ENCODE measurements around the gene CPPED1. TPM values are rescaled to one million over a fixed set of nuclear protein-coding genes. Genes with fewer than 3 reads are reported as not detected.

CPPED1 gene
- total RNA-seq, 1 experiment from 2014 or later = 34.9 TPM

DNA sequence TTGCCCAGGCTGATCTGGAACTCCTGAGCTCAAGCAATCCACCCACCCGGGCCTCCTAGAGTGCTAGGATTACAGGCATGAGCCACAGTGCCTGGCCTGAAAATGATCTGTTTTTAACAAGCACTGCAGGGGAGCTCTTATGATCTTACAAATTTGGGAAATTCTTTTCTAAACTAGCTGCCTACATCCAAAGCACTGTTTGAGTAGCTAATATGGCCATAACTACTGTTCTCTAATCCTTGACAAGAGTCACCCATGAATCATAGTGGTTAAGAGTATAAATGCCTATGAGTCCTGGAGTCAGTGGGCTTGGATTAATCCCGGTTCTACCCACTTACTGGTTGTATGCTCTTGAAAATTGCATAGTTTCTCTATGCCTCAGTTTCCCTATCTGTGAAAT, 1.4 kb upstream of the CPPED1 start:
- intact Hi-C loops (cut with micrococcal nuclease; ENCODE audit: unreplicated experiment) = no loop called here
- H3K36me3 Mint-ChIP-seq (ENCODE audit: insufficient read depth, unreplicated experiment) = peaks cover 5% of the 10 kb centered on the region
- no peaks in the 10 kb centered on the region for H3K27me3 Mint-ChIP-seq (ENCODE audit: insufficient read depth, unreplicated experiment)
- Histone ChIP-seq H3K4me1 (peaks cover 11% of the 10 kb centered on the region; the same call in 1 of the 2 replicates), H3K36me3 (ENCODE audit: control insufficient read depth, insufficient read depth, low read length) (no peaks in the 10 kb centered on the region), H3K27me3 (replicated peaks; ENCODE audit: control insufficient read depth, insufficient read depth, low read length) (no peaks in the 10 kb centered on the region), H3K4me3 (ENCODE audit: low read depth, low read length) (no peak overlapping the region), H3K9me3 (no peaks in the 10 kb centered on the region; the same call in 1 of the 2 replicates)
- no TSS peak for BruUV-seq (replicated peaks)
- H3K27ac Mint-ChIP-seq (ENCODE audit: unreplicated experiment) = no peak overlapping the region
- POLR2A ChIA-PET = no interaction called here
- DNase-seq = no peak
- TF ChIP-seq, protein P1, sequence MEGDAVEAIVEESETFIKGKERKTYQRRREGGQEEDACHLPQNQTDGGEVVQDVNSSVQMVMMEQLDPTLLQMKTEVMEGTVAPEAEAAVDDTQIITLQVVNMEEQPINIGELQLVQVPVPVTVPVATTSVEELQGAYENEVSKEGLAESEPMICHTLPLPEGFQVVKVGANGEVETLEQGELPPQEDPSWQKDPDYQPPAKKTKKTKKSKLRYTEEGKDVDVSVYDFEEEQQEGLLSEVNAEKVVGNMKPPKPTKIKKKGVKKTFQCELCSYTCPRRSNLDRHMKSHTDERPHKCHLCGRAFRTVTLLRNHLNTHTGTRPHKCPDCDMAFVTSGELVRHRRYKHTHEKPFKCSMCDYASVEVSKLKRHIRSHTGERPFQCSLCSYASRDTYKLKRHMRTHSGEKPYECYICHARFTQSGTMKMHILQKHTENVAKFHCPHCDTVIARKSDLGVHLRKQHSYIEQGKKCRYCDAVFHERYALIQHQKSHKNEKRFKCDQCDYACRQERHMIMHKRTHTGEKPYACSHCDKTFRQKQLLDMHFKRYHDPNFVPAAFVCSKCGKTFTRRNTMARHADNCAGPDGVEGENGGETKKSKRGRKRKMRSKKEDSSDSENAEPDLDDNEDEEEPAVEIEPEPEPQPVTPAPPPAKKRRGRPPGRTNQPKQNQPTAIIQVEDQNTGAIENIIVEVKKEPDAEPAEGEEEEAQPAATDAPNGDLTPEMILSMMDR (IDR thresholded peaks at IDR 0.05; ENCODE audit: insufficient read depth in 1 of 2, low read depth in 1 of 2, low read length in 1 of 2, severe bottlenecking in 1 of 2, unreplicated experiment in 1 of 2) = no peak
- H3K4me3 Mint-ChIP-seq (ENCODE audit: unreplicated experiment) = no peak overlapping the region
- H3K9me3 Mint-ChIP-seq (ENCODE audit: unreplicated experiment) = peaks cover 3% of the 10 kb centered on the region
- H3K4me1 Mint-ChIP-seq (ENCODE audit: low read depth, unreplicated experiment) = peaks cover 11% of the 10 kb centered on the region
- CTCF ChIA-PET = no interaction called here

GRCh38 chr16:12804395-12804794, 708 bp upstream of the CPPED1 start:
- H3K36me3 Mint-ChIP-seq (ENCODE audit: insufficient read depth, unreplicated experiment) = peaks cover 5% of the 10 kb centered on the region

GRCh38 chr16:12802661-12803060, 1.0 kb downstream of the CPPED1 start:
- no peaks in the 10 kb centered on the region for H3K9me3 ChIP-seq
- DNase-seq = no peak
- intact Hi-C loops (cut with micrococcal nuclease; ENCODE audit: unreplicated experiment) = loop anchor here (5.0 kb wide), 1 partner anchor 190 kb away; no protein-coding TSS in a partner anchor
- BruUV-seq (replicated peaks) = no TSS peak
- CTCF ChIA-PET = no interaction called here
- peak overlapping the region; percentile 89 for H3K27ac Mint-ChIP-seq (ENCODE audit: unreplicated experiment)
- no peaks in the 10 kb centered on the region for H3K27me3 ChIP-seq (replicated peaks; ENCODE audit: control insufficient read depth, insufficient read depth, low read length)
- H3K4me3 ChIP-seq (ENCODE audit: low read depth, low read length) = peak overlapping the region; percentile 80
- no peaks in the 10 kb centered on the region for H3K36me3 ChIP-seq (ENCODE audit: control insufficient read depth, insufficient read depth, low read length)
- no peaks in the 10 kb centered on the region for H3K9me3 Mint-ChIP-seq (ENCODE audit: unreplicated experiment)
- no peaks in the 10 kb centered on the region for H3K27me3 Mint-ChIP-seq (ENCODE audit: insufficient read depth, unreplicated experiment)
- peak overlapping the region; percentile 91 for H3K4me3 Mint-ChIP-seq (ENCODE audit: unreplicated experiment)
- peaks cover 11% of the 10 kb centered on the region for H3K4me1 Mint-ChIP-seq (ENCODE audit: low read depth, unreplicated experiment)
- H3K36me3 Mint-ChIP-seq (ENCODE audit: insufficient read depth, unreplicated experiment) = peaks cover 5% of the 10 kb centered on the region
- POLR2A ChIA-PET = no interaction called here
- TF ChIP-seq, protein P1 (IDR thresholded peaks at IDR 0.05; ENCODE audit: insufficient read depth in 1 of 2, low read depth in 1 of 2, low read length in 1 of 2, severe bottlenecking in 1 of 2, unreplicated experiment in 1 of 2) = no peak
- peaks cover 11% of the 10 kb centered on the region; the same call in 1 of the 2 replicates for H3K4me1 ChIP-seq

More at GRCh38 chr16:12804395-12804794, 708 bp upstream of the CPPED1 start:
- TF ChIP-seq, protein P1 (IDR thresholded peaks at IDR 0.05; ENCODE audit: insufficient read depth in 1 of 2, low read depth in 1 of 2, low read length in 1 of 2, severe bottlenecking in 1 of 2, unreplicated experiment in 1 of 2) = no peak
- CTCF ChIA-PET = no interaction called here
- H3K4me3 Mint-ChIP-seq (ENCODE audit: unreplicated experiment) = peak overlapping the region; percentile 91
- H3K27ac Mint-ChIP-seq (ENCODE audit: unreplicated experiment) = no peak overlapping the region
- no peak for DNase-seq
- Histone ChIP-seq H3K36me3 (ENCODE audit: control insufficient read depth, insufficient read depth, low read length) (no peaks in the 10 kb centered on the region), H3K4me3 (ENCODE audit: low read depth, low read length) (peak overlapping the region; percentile 80), H3K9me3 (no peaks in the 10 kb centered on the region; the same call in 1 of the 2 replicates), H3K4me1 (peaks cover 11% of the 10 kb centered on the region; the same call in 1 of the 2 replicates), H3K27me3 (replicated peaks; ENCODE audit: control insufficient read depth, insufficient read depth, low read length) (no peaks in the 10 kb centered on the region)
- no TSS peak for BruUV-seq (replicated peaks)
- POLR2A ChIA-PET = no interaction called here
- intact Hi-C loops (cut with micrococcal nuclease; ENCODE audit: unreplicated experiment) = loop anchor here (5.0 kb wide), 1 partner anchor 192 kb away; no protein-coding TSS in a partner anchor
- H3K27me3 Mint-ChIP-seq (ENCODE audit: insufficient read depth, unreplicated experiment) = no peaks in the 10 kb centered on the region
- peaks cover 11% of the 10 kb centered on the region for H3K4me1 Mint-ChIP-seq (ENCODE audit: low read depth, unreplicated experiment)
- H3K9me3 Mint-ChIP-seq (ENCODE audit: unreplicated experiment) = no peaks in the 10 kb centered on the region
